Activated T-helper 17 cell treated with anti-CD3 and anti-CD28 coated beads, Interleukin-2, amount 50 U/mL, for 72 hours (primary cell): ENCODE measurements around the gene ARPIN. TPM values are rescaled to one million over a fixed set of nuclear protein-coding genes. Genes with fewer than 3 reads are reported as not detected.
"Not testable (repeated sequence)": the region's sequence is repeated elsewhere in the genome, so short reads cannot be mapped to it uniquely, and the experiment has no call there.

Experiments used
- ATAC-seq: fragments of 150-1000 bp; cut with Tn5 transposase; replicated peaks from 2 replicates; pipeline ENCODE4 v1.10.0; 2021; ENCODE audit warnings: mild to moderate bottlenecking, moderate library complexity
- H3K27ac Mint-ChIP-seq: one replicate; pipeline ENCODE4 v1.8.0; 2022; ENCODE audit warnings: mixed read lengths
- H3K27me3 Mint-ChIP-seq: one replicate; pipeline ENCODE4 v1.8.0; 2022; ENCODE audit warnings: mixed read lengths
- H3K36me3 Mint-ChIP-seq: one replicate; pipeline ENCODE4 v1.8.0; 2022; ENCODE audit warnings: low read depth, mild to moderate bottlenecking, mixed read lengths
- H3K4me1 Mint-ChIP-seq: one replicate; pipeline ENCODE4 v1.8.0; 2022; ENCODE audit warnings: mixed read lengths
- H3K4me3 Mint-ChIP-seq: one replicate; pipeline ENCODE4 v1.8.0; 2022; ENCODE audit warnings: mild to moderate bottlenecking, mixed read lengths
- H3K9me3 Mint-ChIP-seq: one replicate; pipeline ENCODE4 v1.8.0; 2022; ENCODE audit warnings: mixed read lengths
- total RNA-seq, 2 donors: library from RNA; stranded (reverse); gene quantifications; one replicate each; pipeline ENCODE4 v1.2.3, GENCODE V29; 2022

Gene ARPIN
- total RNA-seq, 2 donors from 2014 or later = not detected

GRCh38 chr15:89876396-89877082 lies 36.2 kb downstream of the ARPIN start:
- Mint-ChIP-seq H3K27ac (peak overlapping the region; percentile 23), H3K4me3 (no peak overlapping the region), H3K4me1 (peaks cover 3% of the 10 kb centered on the region), H3K36me3 (peaks cover 49% of the 10 kb centered on the region), H3K9me3 (no peaks in the 10 kb centered on the region), H3K27me3 (no peaks in the 10 kb centered on the region)
- ATAC-seq = no peak

GRCh38 chr15:89875741-89876140 lies 37.0 kb downstream of the ARPIN start:
- Mint-ChIP-seq H3K36me3 (peaks cover 49% of the 10 kb centered on the region), H3K9me3 (no peaks in the 10 kb centered on the region), H3K27ac (no peak overlapping the region), H3K4me3 (no peak overlapping the region), H3K4me1 (peaks cover 3% of the 10 kb centered on the region), H3K27me3 (no peaks in the 10 kb centered on the region)
- ATAC-seq = no peak

GRCh38 chr15:89874926-89875564 lies 37.7 kb downstream of the ARPIN start:
- peaks cover 51% of the 10 kb centered on the region for H3K36me3 Mint-ChIP-seq
- no peaks in the 10 kb centered on the region for H3K9me3 Mint-ChIP-seq
- peak; percentile 100 for ATAC-seq
- H3K27ac Mint-ChIP-seq = peak overlapping the region; percentile 32
- peaks cover 3% of the 10 kb centered on the region for H3K4me1 Mint-ChIP-seq
- H3K27me3 Mint-ChIP-seq = no peaks in the 10 kb centered on the region
- no peak overlapping the region for H3K4me3 Mint-ChIP-seq

GRCh38 chr15:89870688-89871288 lies 42.0 kb downstream of the ARPIN start:
- Mint-ChIP-seq H3K36me3 (peaks cover 37% of the 10 kb centered on the region), H3K9me3 (no peaks in the 10 kb centered on the region), H3K4me1 (peaks cover 3% of the 10 kb centered on the region), H3K4me3 (no peak overlapping the region), H3K27me3 (no peaks in the 10 kb centered on the region), H3K27ac (no peak overlapping the region)
- no peak for ATAC-seq

GRCh38 chr15:89870006-89870405 lies 42.7 kb downstream of the ARPIN start:
- Mint-ChIP-seq H3K4me1 (peaks cover under 1% of the 10 kb centered on the region), H3K27me3 (no peaks in the 10 kb centered on the region), H3K4me3 (no peak overlapping the region), H3K27ac (no peak overlapping the region), H3K36me3 (peaks cover 34% of the 10 kb centered on the region), H3K9me3 (no peaks in the 10 kb centered on the region)
- no peak for ATAC-seq

- not testable (repeated sequence) for H3K9me3 Mint-ChIP-seq, H3K4me3 Mint-ChIP-seq, H3K27me3 Mint-ChIP-seq, H3K27ac Mint-ChIP-seq, ATAC-seq, H3K4me1 Mint-ChIP-seq
- H3K36me3 Mint-ChIP-seq = peaks cover 33% of the 10 kb centered on the region
These were observed 43.3 kb downstream of the ARPIN start for GRCh38 chr15:89869490-89869889.

GRCh38 chr15:89864958-89865739 lies 47.6 kb downstream of the ARPIN start:
- Mint-ChIP-seq H3K9me3 (no peaks in the 10 kb centered on the region), H3K27me3 (no peaks in the 10 kb centered on the region), H3K4me1 (no peaks in the 10 kb centered on the region), H3K36me3 (peaks cover 15% of the 10 kb centered on the region), H3K4me3 (no peak overlapping the region), H3K27ac (no peak overlapping the region)
- ATAC-seq = no peak

GRCh38 chr15:89863918-89864317 lies 48.8 kb downstream of the ARPIN start:
- Mint-ChIP-seq H3K4me3 (no peak overlapping the region), H3K4me1 (no peaks in the 10 kb centered on the region), H3K36me3 (peaks cover 8% of the 10 kb centered on the region), H3K9me3 (no peaks in the 10 kb centered on the region), H3K27ac (no peak overlapping the region), H3K27me3 (no peaks in the 10 kb centered on the region)
- ATAC-seq = no peak

GRCh38 chr15:89860891-89861290 lies 51.9 kb downstream of the ARPIN start:
- Mint-ChIP-seq H3K4me1 (no peaks in the 10 kb centered on the region), H3K27ac (no peak overlapping the region)

GRCh38 chr15:89860431-89860830 lies 52.3 kb downstream of the ARPIN start:
- Mint-ChIP-seq H3K9me3 (no peaks in the 10 kb centered on the region), H3K4me3 (no peak overlapping the region), H3K27ac (no peak overlapping the region), H3K27me3 (no peaks in the 10 kb centered on the region), H3K36me3 (peaks cover 23% of the 10 kb centered on the region), H3K4me1 (no peaks in the 10 kb centered on the region)
- no peak for ATAC-seq

More at GRCh38 chr15:89860891-89861290, 51.9 kb downstream of the ARPIN start:
- H3K9me3 Mint-ChIP-seq = no peaks in the 10 kb centered on the region
- no peak overlapping the region for H3K4me3 Mint-ChIP-seq
- H3K27me3 Mint-ChIP-seq = no peaks in the 10 kb centered on the region
- ATAC-seq = no peak
- peaks cover 26% of the 10 kb centered on the region for H3K36me3 Mint-ChIP-seq

- no peak overlapping the region for H3K4me3 Mint-ChIP-seq
- H3K36me3 Mint-ChIP-seq = peaks cover 22% of the 10 kb centered on the region
- no peak for ATAC-seq
- no peaks in the 10 kb centered on the region for H3K4me1 Mint-ChIP-seq
- H3K27ac Mint-ChIP-seq = no peak overlapping the region
- no peaks in the 10 kb centered on the region for H3K9me3 Mint-ChIP-seq
- H3K27me3 Mint-ChIP-seq = no peaks in the 10 kb centered on the region
These were observed 53.9 kb downstream of the ARPIN start for GRCh38 chr15:89858661-89859458.

GRCh38 chr15:89857673-89858072 lies 55.1 kb downstream of the ARPIN start:
- peaks cover 29% of the 10 kb centered on the region for H3K36me3 Mint-ChIP-seq
- no peak overlapping the region for H3K4me3 Mint-ChIP-seq
- no peak for ATAC-seq
- no peaks in the 10 kb centered on the region for H3K4me1 Mint-ChIP-seq
- H3K9me3 Mint-ChIP-seq = no peaks in the 10 kb centered on the region
- no peak overlapping the region for H3K27ac Mint-ChIP-seq
- no peaks in the 10 kb centered on the region for H3K27me3 Mint-ChIP-seq

- Mint-ChIP-seq H3K9me3 (no peaks in the 10 kb centered on the region), H3K4me1 (no peaks in the 10 kb centered on the region), H3K36me3 (peaks cover 45% of the 10 kb centered on the region), H3K27me3 (no peaks in the 10 kb centered on the region), H3K4me3 (no peak overlapping the region), H3K27ac (no peak overlapping the region)
- no peak for ATAC-seq
These were observed 56.8 kb downstream of the ARPIN start for GRCh38 chr15:89855948-89856347.

GRCh38 chr15:89854863-89855262 lies 57.9 kb downstream of the ARPIN start:
- not testable (repeated sequence) for H3K4me1 Mint-ChIP-seq, ATAC-seq

More at GRCh38 chr15:89854863-89855262, 57.9 kb downstream of the ARPIN start:
- H3K27ac Mint-ChIP-seq, H3K9me3 Mint-ChIP-seq, H3K27me3 Mint-ChIP-seq, H3K4me3 Mint-ChIP-seq: not testable (repeated sequence)
- H3K36me3 Mint-ChIP-seq = peaks cover 54% of the 10 kb centered on the region
